ENCODE data around the gene FOXG1.

Gene FOXG1

GRCh38 chr14:28761438-28762291, 4.9 kb upstream of the FOXG1 start:
- DNase-seq (ENCODE audit: low spot score): no peak

DNA sequence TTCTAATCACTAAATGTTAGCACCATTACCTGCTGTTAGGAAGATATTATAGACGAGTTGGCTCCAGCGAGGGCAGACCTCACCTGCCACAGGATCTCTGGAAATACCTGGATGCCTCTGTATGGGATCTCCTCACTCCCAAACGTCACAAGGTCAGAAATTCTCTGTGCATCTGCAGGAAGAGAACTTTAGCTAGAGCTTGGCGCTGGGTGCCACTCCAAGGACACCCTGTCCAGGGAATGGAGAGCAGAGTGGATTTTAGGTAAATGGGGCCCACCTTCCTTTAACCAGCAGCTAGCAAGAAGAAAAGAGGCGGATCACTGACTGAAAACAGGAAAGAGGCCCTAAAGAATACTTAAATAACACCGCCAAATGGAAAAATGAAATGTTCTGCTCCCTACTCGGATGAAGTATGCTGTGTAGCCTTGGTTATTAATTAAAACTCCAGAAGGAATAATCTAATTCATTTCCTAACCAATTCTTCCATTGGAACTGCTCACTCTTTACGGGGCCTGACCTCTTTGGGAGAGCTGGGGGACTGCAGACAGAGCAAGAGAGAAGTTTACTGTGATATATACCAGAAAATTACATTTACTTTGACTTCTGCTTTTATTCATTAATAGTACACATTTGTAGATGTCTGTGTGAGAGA, 4.2 kb upstream of the FOXG1 start:
- DNase-seq (ENCODE audit: low spot score): no peak

DNA sequence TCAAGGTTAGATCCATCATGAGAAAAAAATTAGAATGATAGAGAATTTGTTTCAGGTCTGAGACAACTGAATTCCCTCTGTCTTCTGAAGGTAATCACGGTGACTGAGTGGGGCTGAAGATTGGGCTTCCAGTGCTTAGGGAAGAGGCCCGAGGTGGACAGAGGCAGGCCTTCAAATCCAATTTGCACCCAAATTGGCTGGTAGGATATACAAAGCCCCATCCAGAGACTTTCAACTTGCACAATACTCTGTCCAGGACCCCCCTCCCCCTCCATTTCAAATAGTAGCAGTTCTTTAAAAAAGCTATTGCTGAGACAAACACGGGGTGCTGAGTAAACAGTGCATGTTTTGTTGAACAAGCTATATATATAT, 3.6 kb upstream of the FOXG1 start:
- DNase-seq (ENCODE audit: low spot score): no peak

DNA sequence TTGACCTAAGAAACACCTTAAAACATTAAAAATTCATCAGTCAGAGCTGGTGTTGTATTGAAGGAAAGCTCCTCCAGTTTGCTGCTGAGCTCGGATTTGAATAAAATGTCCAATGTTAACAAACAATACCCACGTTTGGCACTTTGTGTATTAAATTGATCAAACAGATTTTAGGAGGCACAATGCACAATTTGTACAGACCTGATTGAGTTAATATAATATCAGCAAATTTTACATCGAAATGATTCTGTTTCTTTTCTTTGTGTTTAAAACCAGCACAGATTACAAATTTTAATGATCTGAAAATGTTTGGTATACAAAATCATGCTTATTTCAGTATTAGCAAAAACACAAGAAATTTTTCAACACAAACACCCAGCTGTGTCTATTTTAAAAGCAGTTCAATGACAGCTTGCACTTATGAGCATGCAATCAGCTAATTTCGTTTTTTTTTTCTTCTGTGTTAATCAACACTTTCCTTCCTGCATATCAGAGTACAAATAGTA, 2.8 kb upstream of the FOXG1 start:
- no peak for DNase-seq (ENCODE audit: low spot score)

GRCh38 chr14:28764257-28765160, 2.1 kb upstream of the FOXG1 start:
- DNase-seq (ENCODE audit: low spot score): no peak

DNA sequence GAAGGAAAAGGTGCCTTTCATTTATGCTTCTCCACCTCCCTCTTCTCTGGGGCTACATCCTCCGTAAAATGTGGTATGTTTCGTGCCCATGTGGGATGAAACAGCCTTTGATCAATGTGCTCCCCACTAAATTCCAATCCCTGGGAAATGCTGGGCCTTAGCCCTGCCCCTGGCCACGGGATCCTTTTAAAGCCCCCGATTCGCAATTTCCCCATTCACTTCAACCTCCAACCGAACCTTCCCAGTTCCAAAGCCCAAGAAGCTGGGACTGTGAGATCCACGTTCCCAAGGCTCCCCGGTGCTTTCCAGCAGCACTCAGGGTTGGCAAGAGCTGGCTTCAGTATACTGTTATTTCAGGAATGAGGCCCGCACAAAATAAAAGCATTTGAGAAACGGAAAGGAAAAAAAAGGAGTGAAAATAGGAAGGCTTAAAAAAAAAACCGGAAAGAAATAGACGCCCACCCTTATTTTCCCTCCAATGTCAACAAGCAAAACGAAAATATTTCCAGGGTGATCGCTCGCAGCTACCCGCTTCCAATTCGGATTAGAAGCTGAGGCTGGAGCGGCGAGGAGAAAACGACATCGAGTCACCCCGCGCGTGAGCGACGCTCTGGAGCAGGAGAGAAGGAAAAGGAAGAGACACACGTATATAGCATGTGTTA, 1.3 kb upstream of the FOXG1 start:
- DNase-seq (ENCODE audit: low spot score): no peak

GRCh38 chr14:28765831-28766468, 637 bp upstream of the FOXG1 start:
- DNase-seq (ENCODE audit: low spot score): no peak

DNA sequence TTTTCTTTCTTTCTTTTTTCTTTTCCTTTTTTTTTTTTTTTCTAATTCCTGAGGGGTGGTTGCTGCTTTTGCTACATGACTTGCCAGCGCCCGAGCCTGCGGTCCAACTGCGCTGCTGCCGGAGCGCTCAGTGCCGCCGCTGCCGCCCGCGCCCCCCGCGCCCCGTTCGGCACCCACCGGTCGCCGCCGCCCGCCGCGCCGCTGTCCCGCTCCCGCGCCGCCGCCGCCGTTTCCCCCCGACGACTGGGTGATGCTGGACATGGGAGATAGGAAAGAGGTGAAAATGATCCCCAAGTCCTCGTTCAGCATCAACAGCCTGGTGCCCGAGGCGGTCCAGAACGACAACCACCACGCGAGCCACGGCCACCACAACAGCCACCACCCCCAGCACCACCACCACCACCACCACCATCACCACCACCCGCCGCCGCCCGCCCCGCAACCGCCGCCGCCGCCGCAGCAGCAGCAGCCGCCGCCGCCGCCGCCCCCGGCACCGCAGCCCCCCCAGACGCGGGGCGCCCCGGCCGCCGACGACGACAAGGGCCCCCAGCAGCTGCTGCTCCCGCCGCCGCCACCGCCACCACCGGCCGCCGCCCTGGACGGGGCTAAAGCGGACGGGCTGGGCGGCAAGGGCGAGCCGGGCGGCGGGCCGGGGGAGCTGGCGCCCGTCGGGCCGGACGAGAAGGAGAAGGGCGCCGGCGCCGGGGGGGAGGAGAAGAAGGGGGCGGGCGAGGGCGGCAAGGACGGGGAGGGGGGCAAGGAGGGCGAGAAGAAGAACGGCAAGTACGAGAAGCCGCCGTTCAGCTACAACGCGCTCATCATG, 654 bp downstream of the FOXG1 start:
- DNase-seq (ENCODE audit: low spot score): peak; percentile 50

- DNase-seq (ENCODE audit: low spot score): peak; percentile 50
Measured at GRCh38 chr14:28767853-28768741, 1.5 kb downstream of the FOXG1 start.

- no peak for DNase-seq (ENCODE audit: low spot score)
Measured at GRCh38 chr14:28769276-28769880, 2.8 kb downstream of the FOXG1 start.

DNA sequence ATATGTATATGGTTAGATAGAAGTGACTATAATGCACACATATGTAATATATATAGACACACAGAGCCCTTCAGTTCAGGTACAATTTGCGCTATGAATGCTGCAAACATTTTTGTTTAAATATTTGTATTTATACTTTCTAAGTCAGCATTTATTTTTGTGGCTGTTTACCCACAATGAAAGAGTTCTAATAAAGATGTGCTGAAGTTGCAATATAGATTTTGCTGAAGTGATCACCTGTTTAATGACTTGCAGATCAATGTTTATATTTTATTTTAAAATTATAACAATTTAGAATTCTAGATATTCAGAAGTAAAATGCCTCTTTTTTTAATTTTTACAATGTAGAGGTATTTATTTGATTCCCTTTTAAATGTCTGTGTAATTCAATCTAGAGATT, 3.5 kb downstream of the FOXG1 start:
- DNase-seq (ENCODE audit: low spot score): no peak

- no peak for DNase-seq (ENCODE audit: low spot score)
Measured at GRCh38 chr14:28770630-28771029, 4.0 kb downstream of the FOXG1 start.

GRCh38 chr14:28771168-28771567, 4.6 kb downstream of the FOXG1 start:
- DNase-seq (ENCODE audit: low spot score): no peak

DNA sequence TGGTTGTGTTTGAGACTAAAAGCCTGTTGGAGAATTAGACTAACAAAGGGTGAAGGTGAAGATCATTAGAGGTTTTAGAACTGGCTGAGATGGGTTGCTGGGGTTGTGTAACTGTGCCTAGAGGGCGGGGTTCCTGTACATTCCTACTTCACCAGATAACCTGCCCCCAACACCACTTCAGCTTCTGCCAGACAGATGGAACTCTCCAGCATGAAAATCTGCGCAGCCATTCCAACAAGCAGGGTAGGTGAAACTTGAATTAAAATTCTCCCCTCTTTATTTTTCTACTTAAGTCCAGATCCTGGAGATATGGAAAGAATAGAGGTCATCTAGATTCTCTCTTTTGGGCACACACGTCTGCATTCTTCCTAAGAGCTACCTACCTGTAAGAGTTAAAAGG, 6.0 kb downstream of the FOXG1 start:
- no peak for DNase-seq (ENCODE audit: low spot score)

DNA sequence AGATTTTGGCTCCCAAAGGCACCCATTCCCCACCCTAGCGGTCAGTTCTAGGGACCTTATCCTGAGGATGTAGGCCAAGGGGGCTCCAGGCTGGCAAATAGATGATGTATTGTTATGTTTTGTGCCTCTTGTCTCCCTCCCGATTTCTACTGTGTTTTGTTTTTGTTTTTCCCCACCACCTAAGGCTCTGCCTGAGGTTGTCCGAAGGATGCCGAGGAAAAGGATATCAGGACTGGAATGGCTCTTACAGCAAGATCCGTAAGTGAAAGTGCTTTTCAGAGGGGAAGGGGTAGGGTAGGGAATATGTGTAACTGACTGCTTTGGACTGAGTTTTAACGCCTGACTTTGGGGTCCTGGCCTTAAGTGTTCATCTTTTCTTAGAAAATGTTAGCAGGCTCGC, 6.6 kb downstream of the FOXG1 start:
- DNase-seq (ENCODE audit: low spot score): no peak

- DNase-seq (ENCODE audit: low spot score): peak; percentile 74
Measured at GRCh38 chr14:28773861-28774691, 7.5 kb downstream of the FOXG1 start.

- no peak for DNase-seq (ENCODE audit: low spot score)
Measured at GRCh38 chr14:28774764-28775735, 8.5 kb downstream of the FOXG1 start.
